CMK (cell line): ENCODE results near the gene PCDH19.

ENCODE experiments used
- DNase-seq: peaks from one replicate; pipeline ENCODE4 v3.0.0-alpha.2; 2010; ENCODE audit warnings: low read depth

PCDH19 gene

DNA sequence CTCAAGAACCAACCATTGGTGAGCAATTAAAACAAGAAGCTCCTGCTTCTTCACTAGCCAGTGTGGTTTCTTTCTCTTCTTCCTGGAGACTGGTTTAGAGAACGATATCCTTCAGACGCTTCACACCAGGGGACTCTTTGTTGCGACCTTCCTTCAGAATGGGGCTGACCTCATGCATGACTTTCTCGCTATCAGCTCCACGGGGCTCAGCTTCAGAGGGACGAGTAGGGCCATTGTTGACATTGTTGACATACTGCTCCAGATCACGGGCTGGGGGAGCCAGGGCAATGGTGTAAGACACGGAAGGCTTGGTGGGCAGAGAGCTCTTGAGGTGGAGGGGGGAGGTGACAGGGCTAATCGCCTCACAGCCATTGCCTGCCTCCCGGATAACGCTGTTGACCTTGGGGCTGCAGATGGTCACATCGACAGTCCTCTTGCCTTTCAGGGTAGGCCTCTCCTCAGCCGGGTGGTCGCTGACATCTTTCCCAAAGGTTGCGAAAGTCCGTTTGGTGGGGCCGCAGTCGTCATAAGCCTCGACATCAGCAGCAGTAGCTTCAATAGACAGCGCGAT, 113.8 kb downstream of the PCDH19 start:
- no peak for DNase-seq

DNA sequence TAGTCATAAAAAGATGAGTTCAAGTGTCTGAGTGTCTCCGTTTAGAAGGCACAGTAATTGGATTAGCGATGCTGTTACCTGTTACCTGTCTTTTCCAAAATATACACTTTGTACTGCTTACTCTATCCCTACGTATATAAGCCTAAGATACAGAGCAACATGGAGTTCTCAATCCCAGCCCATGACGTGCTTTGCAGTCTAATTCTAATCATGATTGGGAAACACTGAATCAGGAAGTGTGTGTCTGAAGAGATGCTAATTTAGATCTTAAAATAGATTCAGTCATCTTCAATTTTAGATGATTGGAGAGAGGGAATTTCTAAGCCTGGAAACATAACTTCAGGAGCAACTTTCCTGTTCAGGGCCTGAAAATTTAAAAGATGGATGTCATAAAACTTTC, 115.1 kb downstream of the PCDH19 start:
- no peak for DNase-seq

DNA sequence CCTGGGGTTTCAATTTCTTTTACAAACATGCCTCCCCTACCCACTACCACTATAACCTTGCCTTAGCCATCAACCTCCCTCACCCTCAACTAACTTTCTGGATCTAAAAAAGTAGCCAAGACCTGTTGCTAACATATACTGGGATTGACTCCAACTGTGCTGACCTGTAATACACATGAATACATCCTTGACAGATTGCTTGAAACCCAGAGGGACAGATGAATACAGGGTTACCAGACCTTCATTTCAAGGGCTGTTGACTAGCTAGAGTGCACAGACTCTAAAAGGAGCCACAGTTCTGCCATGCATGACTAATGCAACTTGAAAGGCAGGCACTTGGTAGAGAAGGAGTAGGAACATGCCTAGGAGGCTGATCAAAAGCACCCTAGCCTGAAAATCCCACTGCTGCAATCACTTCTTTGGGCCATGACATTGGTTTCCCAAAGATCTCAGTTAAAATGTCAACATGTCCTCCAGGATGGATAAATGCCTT, 121.0 kb downstream of the PCDH19 start:
- DNase-seq: no peak

DNA sequence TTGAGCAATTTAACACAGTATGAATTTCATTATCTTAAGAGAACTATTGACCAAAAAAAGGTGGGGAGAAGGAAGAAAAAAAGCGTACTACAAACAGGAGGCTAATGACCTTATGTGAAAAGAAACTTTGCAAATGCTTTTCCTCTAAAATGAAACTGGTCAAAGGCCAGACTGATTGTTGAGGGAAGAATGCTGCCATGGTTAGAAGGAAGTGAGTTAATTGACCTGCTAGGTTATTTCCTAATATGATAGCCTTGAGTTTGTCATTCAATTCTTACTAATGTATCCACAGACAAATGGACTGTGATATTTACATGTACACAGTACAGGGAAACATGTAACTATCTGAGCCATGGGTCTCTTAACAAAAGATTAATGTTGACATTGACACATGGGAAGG, 132.8 kb downstream of the PCDH19 start:
- no peak for DNase-seq

DNA sequence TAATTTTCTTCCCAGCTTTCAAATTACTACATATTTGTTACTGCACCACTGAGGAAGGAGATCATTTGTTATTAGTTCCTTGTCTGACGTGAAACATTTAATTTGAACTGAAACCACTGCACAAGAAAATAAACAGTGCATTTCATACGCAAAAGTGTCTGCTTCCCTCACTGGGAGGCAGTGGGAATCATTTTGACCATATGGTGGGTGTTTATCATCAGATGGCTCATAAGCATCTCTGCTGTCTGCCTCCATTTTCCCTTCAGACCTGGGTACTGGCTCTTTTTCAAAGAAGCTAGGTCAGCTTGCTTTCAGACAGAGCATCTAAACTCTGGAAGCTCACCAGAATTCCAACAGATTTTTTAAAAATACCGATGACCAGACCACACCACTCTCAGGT, 135.2 kb downstream of the PCDH19 start:
- DNase-seq: no peak

DNA sequence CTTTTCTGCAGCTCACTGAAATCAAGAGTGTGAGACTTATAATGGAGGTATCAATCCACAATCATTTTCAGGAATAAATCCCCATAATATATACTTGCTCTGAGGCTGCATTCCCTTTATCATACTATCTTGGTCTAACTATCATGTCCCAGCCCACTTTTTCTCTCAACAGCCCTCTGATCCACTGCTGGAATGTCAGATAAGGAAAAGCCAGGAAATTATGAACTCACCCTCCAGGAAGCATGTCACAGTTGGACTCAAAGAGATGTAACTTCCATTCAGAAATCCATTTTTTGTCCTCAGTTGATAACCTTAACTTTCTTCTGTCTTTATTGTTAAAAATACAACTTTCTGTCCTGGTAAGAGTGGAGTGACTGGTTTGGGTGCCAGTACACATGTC, 144.9 kb downstream of the PCDH19 start:
- no peak for DNase-seq

DNA sequence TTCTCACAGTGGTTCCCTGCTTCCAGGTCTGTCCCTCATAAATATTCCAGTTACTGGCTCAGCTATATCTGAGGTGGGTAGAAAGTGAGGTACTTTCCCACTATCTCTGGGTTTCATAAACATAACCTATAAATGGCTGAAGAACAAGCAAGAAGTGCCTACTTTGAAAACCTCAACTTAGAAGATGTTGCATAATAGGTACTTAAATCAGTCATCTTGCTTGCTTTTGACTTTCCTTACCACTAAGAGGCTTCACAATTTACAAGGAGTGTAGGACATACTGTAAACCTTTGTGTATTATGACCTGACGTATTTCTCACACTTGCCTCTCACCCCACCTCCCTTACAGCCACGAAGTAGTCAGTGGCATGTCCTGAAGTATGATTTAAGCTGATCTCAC, 145.9 kb downstream of the PCDH19 start:
- no peak for DNase-seq

DNA sequence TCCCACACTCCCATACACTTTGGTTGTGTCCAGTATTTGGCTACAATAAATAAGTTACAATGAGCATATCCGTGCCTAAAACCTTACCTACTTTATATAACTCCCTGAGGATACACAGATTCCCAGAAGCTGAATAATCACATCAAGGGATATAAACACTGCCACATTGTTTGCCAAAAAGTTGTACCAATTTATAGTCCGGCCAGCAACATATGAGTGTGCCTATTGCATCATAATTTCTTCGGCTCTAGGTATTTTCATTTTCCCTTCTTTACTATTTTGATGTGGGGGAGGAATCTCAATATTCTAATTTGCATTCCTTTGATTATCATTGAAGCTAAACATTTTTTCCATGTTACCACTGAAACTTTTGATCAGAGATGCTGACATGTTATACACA, 146.4 kb downstream of the PCDH19 start:
- DNase-seq: no peak

DNA sequence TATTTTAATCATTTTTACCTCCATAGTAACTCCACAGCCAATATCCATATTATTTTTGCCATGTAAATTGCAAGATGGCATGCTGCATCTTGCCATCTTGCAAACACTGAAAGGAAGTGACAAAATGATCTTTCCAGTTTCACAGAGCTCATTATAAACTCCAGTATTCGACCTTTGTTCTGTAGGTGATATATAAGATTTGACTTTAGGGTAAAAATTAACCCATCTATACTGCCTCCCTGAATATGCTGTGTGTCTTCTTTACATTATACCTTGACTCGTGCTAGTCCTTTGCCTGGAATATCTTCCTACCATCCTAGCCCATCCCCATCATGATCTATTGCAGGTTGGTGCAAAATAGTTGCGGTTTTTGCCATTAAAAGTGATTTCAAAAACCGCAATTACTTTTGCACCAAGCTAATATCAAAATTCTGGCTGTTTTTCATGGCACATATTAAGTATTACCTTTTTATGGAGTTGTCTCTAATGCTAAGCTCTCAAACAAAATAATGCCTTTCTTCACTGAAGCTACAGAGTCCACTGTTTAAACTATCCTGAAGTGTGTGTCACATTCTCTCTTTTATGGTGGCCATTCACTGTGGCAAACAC, 161.1 kb downstream of the PCDH19 start:
- no peak for DNase-seq

DNA sequence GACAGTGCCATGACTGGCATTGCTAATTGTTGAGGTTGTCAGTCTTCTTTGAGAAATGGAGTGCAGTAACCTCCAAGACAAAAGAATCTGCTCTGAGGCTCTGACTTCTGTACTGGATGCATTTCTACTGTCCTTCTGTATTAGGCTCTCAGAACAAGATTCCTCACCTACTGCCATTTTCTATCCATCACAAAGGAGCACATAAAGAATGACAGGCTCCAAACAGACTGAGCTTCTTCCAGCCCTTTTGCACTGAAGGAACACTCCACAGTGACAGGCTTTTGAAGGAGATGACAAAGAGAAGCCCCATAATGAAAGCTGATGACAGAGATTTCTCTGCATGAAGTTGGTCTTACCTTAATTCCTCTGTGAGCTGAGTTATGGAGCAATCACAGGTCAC, 162.2 kb downstream of the PCDH19 start:
- no peak for DNase-seq

DNA sequence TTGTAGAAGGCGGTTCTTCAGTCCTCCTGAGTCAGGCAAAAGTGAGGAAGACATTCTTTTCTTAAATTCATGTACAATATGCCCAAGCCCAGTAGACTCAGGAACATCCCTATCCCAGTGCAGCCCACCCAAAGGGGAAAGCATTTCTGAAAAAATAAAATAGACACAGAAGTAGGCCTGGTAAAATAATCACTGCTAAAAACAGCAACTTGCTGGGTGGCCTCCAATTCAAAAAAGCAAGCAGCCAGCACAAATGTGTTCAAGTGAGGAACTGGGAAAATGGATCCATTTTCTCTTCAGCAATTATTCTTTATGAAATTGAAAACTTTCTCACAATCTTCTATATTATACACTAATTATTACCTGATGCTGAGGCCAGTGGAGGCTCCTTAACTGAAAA, 165.4 kb downstream of the PCDH19 start:
- DNase-seq: no peak
